Mesenchymal stem cell (in vitro differentiated cells and primary cell): ENCODE measurements around the gene CDH4.
A peak's percentile ranks its signal among the peaks of the same experiment; 100 is the strongest.

Experiments
- DNase-seq: peaks from one replicate; pipeline ENCODE4 v3.0.0-alpha.2; 2013
- H2AFZ ChIP-seq: one replicate; pipeline ENCODE4 v1.6.1; 2013; ENCODE audit warnings: low read depth, mild to moderate bottlenecking, control low read depth, inconsistent platforms, low read length, moderate library complexity
- H2AK5ac ChIP-seq: 2 replicates; pipeline ENCODE4 v1.6.1; 2013; ENCODE audit warnings: low read length, moderate library complexity, mild to moderate bottlenecking, inconsistent platforms; ENCODE audit not compliant: severe bottlenecking
- H2BK120ac ChIP-seq: one replicate; pipeline ENCODE4 v1.6.1; 2013; ENCODE audit warnings: low read depth, mild to moderate bottlenecking, inconsistent platforms, low read length, moderate library complexity
- H2BK12ac ChIP-seq, 2 experiments: one replicate each; pipeline ENCODE4 v1.6.1; 2013; ENCODE audit warnings: inconsistent platforms in 2 of 2, low read length in 2 of 2, mild to moderate bottlenecking in 2 of 2, moderate library complexity in 2 of 2, control low read depth in 1 of 2
- H2BK15ac ChIP-seq: one replicate; pipeline ENCODE4 v1.6.1; 2013; ENCODE audit warnings: mild to moderate bottlenecking, low read depth, inconsistent platforms; ENCODE audit not compliant: poor library complexity, severe bottlenecking
- H2BK5ac ChIP-seq: 2 replicates; pipeline ENCODE4 v1.6.1; 2013; ENCODE audit warnings: low read depth, mild to moderate bottlenecking, low read length, control low read depth, inconsistent platforms; ENCODE audit not compliant: poor library complexity, severe bottlenecking
- H3K14ac ChIP-seq, 2 experiments: one replicate each; pipeline ENCODE4 v1.6.1; 2013; ENCODE audit warnings: inconsistent platforms in 2 of 2, low read length in 2 of 2, control low read depth in 1 of 2, mild to moderate bottlenecking in 1 of 2, moderate library complexity in 1 of 2
- H3K18ac ChIP-seq, 2 experiments: one replicate each; pipeline ENCODE4 v1.6.1; 2013; ENCODE audit warnings: inconsistent platforms in 2 of 2, low read length in 2 of 2, control low read depth in 1 of 2, low read depth in 1 of 2, mild to moderate bottlenecking in 1 of 2
- H3K23ac ChIP-seq, 2 experiments: one replicate each; pipeline ENCODE4 v1.6.1; 2013; ENCODE audit warnings: inconsistent platforms in 2 of 2, low read length in 2 of 2, mild to moderate bottlenecking in 2 of 2, moderate library complexity in 2 of 2, control low read depth in 1 of 2
- H3K27ac ChIP-seq: 2 replicates; pipeline ENCODE4 v1.5.1; 2013; ENCODE audit warnings: mild to moderate bottlenecking, moderate library complexity, low read length, control low read depth, inconsistent platforms; ENCODE audit not compliant: poor library complexity, severe bottlenecking
- H3K27me3 ChIP-seq, 2 experiments: 2 replicates each; pipeline versions ENCODE4 v1.6.1 to v1.7.0; 2013; ENCODE audit warnings: low read length in 2 of 2, mild to moderate bottlenecking in 2 of 2, moderate library complexity in 2 of 2, control low read depth in 1 of 2, inconsistent platforms in 1 of 2; ENCODE audit not compliant: control insufficient read depth in 1 of 2, insufficient read depth in 1 of 2
- H3K36me3 ChIP-seq, 2 experiments: 2 replicates each; pipeline versions ENCODE4 v1.6.1 to v1.7.0; 2013; ENCODE audit warnings: low read length in 2 of 2, control low read depth in 1 of 2, inconsistent platforms in 1 of 2, low read depth in 1 of 2, mild to moderate bottlenecking in 1 of 2; ENCODE audit not compliant: insufficient read depth in 2 of 2, control insufficient read depth in 1 of 2
- H3K4ac ChIP-seq, 2 experiments: one replicate each; pipeline ENCODE4 v1.6.1; 2013; ENCODE audit warnings: inconsistent platforms in 2 of 2, low read length in 2 of 2, mild to moderate bottlenecking in 2 of 2, moderate library complexity in 2 of 2, control low read depth in 1 of 2, low read depth in 1 of 2
- H3K4me1 ChIP-seq: 2 replicates; pipeline ENCODE4 v1.6.1; 2013; ENCODE audit warnings: low read depth, low read length, control low read depth; ENCODE audit not compliant: control insufficient read depth, insufficient read depth
- H3K4me2 ChIP-seq: 2 replicates; pipeline ENCODE4 v1.6.1; 2013; ENCODE audit warnings: low read length, mild to moderate bottlenecking, inconsistent platforms; ENCODE audit not compliant: poor library complexity, severe bottlenecking
- H3K4me3 ChIP-seq, 2 experiments: 2 replicates each; pipeline versions ENCODE4 v1.5.1 to v1.7.0; 2013; ENCODE audit warnings: low read length in 2 of 2, mild to moderate bottlenecking in 2 of 2, control low read depth in 1 of 2, low read depth in 1 of 2; ENCODE audit not compliant: insufficient read depth in 1 of 2
- H3K79me1 ChIP-seq: replicated peaks from 2 replicates; pipeline ENCODE4 v1.6.1; 2013; ENCODE audit warnings: mild to moderate bottlenecking, control low read depth, low read length, inconsistent platforms; ENCODE audit not compliant: poor library complexity, severe bottlenecking
- H3K9ac ChIP-seq: 2 replicates; pipeline ENCODE4 v1.7.0; 2013; ENCODE audit warnings: mild to moderate bottlenecking, low read length, moderate library complexity
- H3K9me3 ChIP-seq: 2 replicates; pipeline ENCODE4 v1.7.0; 2013; ENCODE audit warnings: mild to moderate bottlenecking, low read length; ENCODE audit not compliant: control insufficient read depth
- H4K8ac ChIP-seq: one replicate; pipeline ENCODE4 v1.6.1; 2013; ENCODE audit warnings: inconsistent platforms, mild to moderate bottlenecking, low read length, moderate library complexity
- H4K91ac ChIP-seq: one replicate; pipeline ENCODE4 v1.6.1; 2013; ENCODE audit warnings: mild to moderate bottlenecking, low read length, inconsistent platforms
- WGBS: methylation state at CpG from one replicate; pipeline ENCODE4 v1.1.7; 2013; ENCODE audit warnings: mixed read lengths; 5-methylcytosine and 5-hydroxymethylcytosine counted together

The CDH4 gene

DNA sequence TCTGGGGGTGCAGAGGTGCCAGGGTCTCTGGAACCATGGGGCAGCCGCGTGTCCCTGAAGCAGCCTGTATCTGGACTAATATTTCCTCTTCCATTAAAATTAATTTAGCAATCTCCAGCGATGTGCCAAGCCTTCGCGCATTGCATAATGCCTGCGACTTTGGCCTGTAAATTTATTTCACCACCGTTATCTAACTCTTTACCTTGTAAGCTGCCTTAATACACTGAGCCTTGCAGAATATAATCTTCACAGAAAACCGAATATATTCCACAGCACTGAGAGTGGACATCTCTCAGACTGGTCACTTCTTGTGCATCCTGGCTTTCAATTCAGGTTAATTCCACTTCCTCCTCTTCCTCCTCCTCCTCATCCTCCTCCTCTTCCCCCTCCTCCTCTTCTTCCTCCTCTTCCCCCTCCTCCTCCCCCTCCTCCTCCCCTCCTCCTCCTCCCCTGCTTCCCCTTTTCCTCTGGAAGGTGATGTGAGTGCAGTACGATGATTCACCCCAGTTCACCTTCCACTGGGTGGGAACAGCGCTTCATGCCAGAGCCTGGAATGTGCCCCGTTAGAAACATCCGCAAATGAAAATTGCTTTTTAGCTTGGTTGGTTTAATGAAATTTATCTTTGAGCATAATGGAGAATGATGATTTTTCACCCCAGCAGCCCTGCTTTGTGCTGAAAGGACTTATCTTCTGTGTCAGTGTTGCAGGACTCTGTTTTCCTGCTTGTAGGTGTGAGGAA is 101.4 kb downstream of the CDH4 start:
- Histone ChIP-seq H2AK5ac (no peak overlapping the region), H3K79me1 (peaks cover 5% of the 10 kb centered on the region), H3K23ac (no peak overlapping the region), H3K14ac (no peak overlapping the region), H4K91ac (no peak overlapping the region), H3K9ac (no peak overlapping the region), H3K18ac (no peak overlapping the region), H3K4me2 (no peak overlapping the region), H3K27ac (no peak overlapping the region), H3K9me3 (no peaks in the 10 kb centered on the region), H3K27me3 (peaks cover 0 to 29% of the 10 kb centered on the region in 2 experiments), H2BK5ac (no peak overlapping the region), H3K4me3 (no peak overlapping the region), H4K8ac (no peak overlapping the region), H3K4ac (no peak overlapping the region), H3K4me1 (peaks cover 17% of the 10 kb centered on the region), H2AFZ (no peak overlapping the region), H2BK120ac (no peak overlapping the region), H2BK12ac (no peak overlapping the region), H3K36me3 (peaks cover 0 to 5% of the 10 kb centered on the region in 2 experiments), H2BK15ac (no peak overlapping the region)
- WGBS, result 70% methylated on average over 12 of the region's 12 CpGs
- peak; percentile 18 for DNase-seq

GRCh38 chr20:61354001-61354390 is 101.9 kb downstream of the CDH4 start:
- no peak overlapping the region for H4K91ac ChIP-seq
- no peak overlapping the region for H2BK12ac ChIP-seq
- H3K79me1 ChIP-seq, result peaks cover 8% of the 10 kb centered on the region
- H3K4me3 ChIP-seq, result no peak overlapping the region
- H3K23ac ChIP-seq, result no peak overlapping the region
- 84% methylated on average over 18 of the region's 18 CpGs for WGBS
- no peak overlapping the region for H3K14ac ChIP-seq
- no peak overlapping the region for H4K8ac ChIP-seq
- peaks cover 17% of the 10 kb centered on the region for H3K4me1 ChIP-seq
- DNase-seq, result no peak
- no peak overlapping the region for H3K18ac ChIP-seq
- no peak overlapping the region for H3K4me2 ChIP-seq
- H2BK120ac ChIP-seq, result no peak overlapping the region
- no peak overlapping the region for H3K9ac ChIP-seq
- H3K27me3 ChIP-seq, result peaks cover 0 to 33% of the 10 kb centered on the region in 2 experiments
- H3K36me3 ChIP-seq, result peaks cover 0 to 5% of the 10 kb centered on the region in 2 experiments
- no peak overlapping the region for H2AK5ac ChIP-seq
- H2BK5ac ChIP-seq, result no peak overlapping the region
- H2BK15ac ChIP-seq, result no peak overlapping the region
- H3K27ac ChIP-seq, result no peak overlapping the region
- no peak overlapping the region for H3K4ac ChIP-seq
- no peaks in the 10 kb centered on the region for H3K9me3 ChIP-seq
- H2AFZ ChIP-seq, result no peak overlapping the region

GRCh38 chr20:61354501-61354900 is 102.4 kb downstream of the CDH4 start:
- H3K23ac ChIP-seq, result no peak overlapping the region
- whole genome bisulfite sequencing, result 93% methylated on average over 10 of the region's 10 CpGs
- no peak overlapping the region for H2AFZ ChIP-seq

DNA sequence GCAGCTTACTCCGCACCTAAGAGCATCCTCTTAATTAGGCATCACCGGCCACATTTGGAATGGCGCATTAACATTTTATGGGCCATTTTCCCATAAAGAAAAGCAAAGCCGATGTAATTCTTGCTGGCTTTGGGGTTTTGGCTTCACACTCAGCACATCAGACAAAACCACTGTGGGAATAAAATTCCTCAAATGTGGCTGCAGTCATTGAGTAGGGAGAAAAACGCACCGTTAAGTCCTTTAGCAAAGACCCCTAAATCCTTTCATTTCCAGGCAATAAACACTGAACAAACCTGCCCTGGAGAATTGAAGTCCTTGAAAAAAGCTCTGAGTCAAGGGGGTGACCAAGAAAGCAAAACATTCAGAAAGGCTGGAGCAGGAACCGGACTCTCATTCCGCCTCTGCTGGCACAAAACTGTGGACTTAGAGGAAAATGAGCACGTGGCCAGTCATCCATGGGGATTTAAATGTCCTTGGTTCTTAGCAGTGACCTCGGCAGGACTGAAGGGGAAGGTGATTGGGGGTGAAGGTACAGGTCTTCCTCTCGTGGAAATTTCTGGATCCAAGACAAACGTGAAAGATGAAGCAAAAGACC is 102.9 kb downstream of the CDH4 start:
- no peak overlapping the region for H2AK5ac ChIP-seq
- WGBS, result 92% methylated on average over 10 of the region's 12 CpGs
- peaks cover 0 to 33% of the 10 kb centered on the region in 2 experiments for H3K27me3 ChIP-seq
- no peak overlapping the region for H3K4ac ChIP-seq
- peaks cover 0 to 5% of the 10 kb centered on the region in 2 experiments for H3K36me3 ChIP-seq
- H3K18ac ChIP-seq, result no peak overlapping the region
- H3K14ac ChIP-seq, result no peak overlapping the region
- no peak overlapping the region for H3K9ac ChIP-seq
- no peak overlapping the region for H2BK12ac ChIP-seq
- H3K27ac ChIP-seq, result no peak overlapping the region
- peaks cover 17% of the 10 kb centered on the region for H3K4me1 ChIP-seq
- H3K9me3 ChIP-seq, result no peaks in the 10 kb centered on the region
- H4K8ac ChIP-seq, result no peak overlapping the region
- H3K4me3 ChIP-seq, result no peak overlapping the region
- H2AFZ ChIP-seq, result no peak overlapping the region
- no peak overlapping the region for H3K23ac ChIP-seq
- H4K91ac ChIP-seq, result no peak overlapping the region
- H3K79me1 ChIP-seq, result peaks cover 10% of the 10 kb centered on the region
- no peak overlapping the region for H2BK15ac ChIP-seq
- DNase-seq, result no peak
- no peak overlapping the region for H2BK120ac ChIP-seq
- H2BK5ac ChIP-seq, result no peak overlapping the region
- no peak overlapping the region for H3K4me2 ChIP-seq

More at GRCh38 chr20:61354501-61354900, 102.4 kb downstream of the CDH4 start:
- Histone ChIP-seq H3K4me2 (no peak overlapping the region), H2BK12ac (no peak overlapping the region), H3K4me3 (no peak overlapping the region), H3K18ac (no peak overlapping the region), H3K9ac (no peak overlapping the region), H3K79me1 (peaks cover 10% of the 10 kb centered on the region), H2AK5ac (no peak overlapping the region), H3K4ac (no peak overlapping the region), H3K27me3 (peaks cover 0 to 33% of the 10 kb centered on the region in 2 experiments), H3K4me1 (peaks cover 17% of the 10 kb centered on the region), H4K8ac (no peak overlapping the region), H2BK120ac (no peak overlapping the region), H3K27ac (no peak overlapping the region), H3K14ac (no peak overlapping the region), H4K91ac (no peak overlapping the region), H3K9me3 (no peaks in the 10 kb centered on the region), H3K36me3 (peaks cover 0 to 5% of the 10 kb centered on the region in 2 experiments), H2BK15ac (no peak overlapping the region), H2BK5ac (no peak overlapping the region)
- DNase-seq, result no peak
